Natural killer cell (primary cell): ENCODE data around the gene FBXW11. TPM values are rescaled to one million over a fixed set of nuclear protein-coding genes. Genes with fewer than 3 reads are reported as not detected.

Source experiments
- ATAC-seq, 3 donors: fragments of 150-1000 bp in 2 of 3; fragments of 200-7000 bp in 1 of 3; cut with Tn5 transposase; 1 replicate in 1 of 3; 2 replicates in 2 of 3; pipeline ENCODE4 v1.10.0; 2021; ENCODE audit warnings: mild to moderate bottlenecking in 2 of 3, moderate library complexity in 2 of 3
- DNase-seq, 2 donors: peaks; one replicate each; pipeline versions ENCODE4 v3.0.0 to v3.0.0-alpha.2; 2013 to 2021; ENCODE audit warnings: mixed read lengths in 1 of 2
- H3K27ac ChIP-seq: one replicate; pipeline ENCODE4 v1.5.1; 2013; ENCODE audit warnings: mild to moderate bottlenecking, low read length
- H3K27me3 ChIP-seq: one replicate; pipeline ENCODE4 v1.6.1; 2013; ENCODE audit warnings: low read length; ENCODE audit not compliant: control insufficient read depth, insufficient read depth
- H3K36me3 ChIP-seq: one replicate; pipeline ENCODE4 v1.6.1; 2013; ENCODE audit warnings: low read length; ENCODE audit not compliant: control insufficient read depth, insufficient read depth
- H3K4me1 ChIP-seq: one replicate; pipeline ENCODE4 v1.6.1; 2013; ENCODE audit warnings: low read length; ENCODE audit not compliant: control insufficient read depth, insufficient read depth
- H3K4me3 ChIP-seq: one replicate; pipeline ENCODE4 v1.5.1; 2013; ENCODE audit warnings: low read length
- H3K9me3 ChIP-seq: one replicate; pipeline ENCODE4 v1.6.1; 2013; ENCODE audit warnings: low read length; ENCODE audit not compliant: control insufficient read depth, insufficient read depth
- H3K27ac Mint-ChIP-seq, 2 donors: one replicate each; pipeline ENCODE4 v1.8.0; 2022; ENCODE audit warnings: mild to moderate bottlenecking in 2 of 2, mixed read lengths in 2 of 2, moderate library complexity in 1 of 2
- H3K27me3 Mint-ChIP-seq, 2 donors: one replicate each; pipeline ENCODE4 v1.8.0; 2022; ENCODE audit warnings: low read depth in 2 of 2, mixed read lengths in 2 of 2
- H3K36me3 Mint-ChIP-seq: one replicate; pipeline ENCODE4 v1.8.0; 2022; ENCODE audit warnings: mixed read lengths
- H3K4me1 Mint-ChIP-seq, 2 donors: one replicate each; pipeline ENCODE4 v1.8.0; 2022; ENCODE audit warnings: mixed read lengths in 2 of 2
- H3K4me3 Mint-ChIP-seq: one replicate; pipeline ENCODE4 v1.8.0; 2022; ENCODE audit warnings: mild to moderate bottlenecking, moderate library complexity, mixed read lengths
- H3K9me3 Mint-ChIP-seq, 2 donors: one replicate each; pipeline ENCODE4 v1.8.0; 2022; ENCODE audit warnings: mixed read lengths in 2 of 2
- WGBS: methylation state at CpG from one replicate; pipeline ENCODE4 v1.1.7; 2013; ENCODE audit warnings: missing lambda C conversion rate; ENCODE audit not compliant: insufficient coverage; 5-methylcytosine and 5-hydroxymethylcytosine counted together
- intact Hi-C: fragments of 100-400 bp; cut with micrococcal nuclease; formaldehyde crosslinking; loops from one replicate; pipeline ENCODE4 v1.14.2; 2022
- total RNA-seq, 4 donors: library from RNA; stranded (reverse); fragments of 120-200 nt in 1 of 4; gene quantifications; one replicate each; pipeline versions ENCODE4 v1.2.3 to v1.2.4, GENCODE V29; 2013 to 2022
- TF ChIP-seq, protein P1 (sequence below): fragments of 200-600 bp; IDR thresholded peaks from one replicate; pipeline ENCODE4 v1.8.0; 2022; ENCODE audit warnings: antibody characterized with exemption

FBXW11 gene
- total RNA-seq, 3 donors from 2014 or later (not counting 1 experiment from before 2014, with no cell fraction given): 26.7 to 40.3 (median 39.5) TPM

DNA sequence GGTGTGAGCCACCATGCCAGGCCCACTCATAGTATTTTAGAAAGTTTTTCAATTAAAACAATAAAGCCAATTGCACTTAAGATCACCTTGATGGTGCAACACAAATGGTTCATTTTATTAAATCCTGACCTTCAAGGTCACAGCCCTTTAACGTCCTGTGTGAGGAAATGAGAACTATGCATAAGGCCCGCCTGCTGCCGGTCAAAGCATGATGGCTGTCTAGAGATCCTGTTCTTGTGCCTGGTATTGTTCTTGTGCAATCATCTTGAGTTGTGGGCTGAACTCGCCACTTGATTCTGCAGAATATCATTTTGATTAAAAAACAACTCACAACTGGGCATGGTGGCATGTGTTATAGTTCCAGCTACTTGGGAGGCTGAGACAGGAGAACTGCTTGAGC, 43.6 kb upstream of the FBXW11 start:
- no peak overlapping the region for H3K4me3 Mint-ChIP-seq
- H3K36me3 Mint-ChIP-seq: peaks cover 26% of the 10 kb centered on the region
- peak overlapping the region in 1 of 2 donors; percentile 78 for H3K27ac Mint-ChIP-seq
- H3K4me3 ChIP-seq: no peak overlapping the region
- no peaks in the 10 kb centered on the region for H3K27me3 ChIP-seq
- no peaks in the 10 kb centered on the region for H3K4me1 ChIP-seq
- H3K9me3 ChIP-seq: no peaks in the 10 kb centered on the region
- ATAC-seq (no peak), DNase-seq (no peak)
- intact Hi-C loops: no loop called here
- H3K4me1 Mint-ChIP-seq: peaks cover 18 to 21% of the 10 kb centered on the region in 2 donors
- H3K27me3 Mint-ChIP-seq: no peaks in the 10 kb centered on the region
- TF ChIP-seq, protein P1, sequence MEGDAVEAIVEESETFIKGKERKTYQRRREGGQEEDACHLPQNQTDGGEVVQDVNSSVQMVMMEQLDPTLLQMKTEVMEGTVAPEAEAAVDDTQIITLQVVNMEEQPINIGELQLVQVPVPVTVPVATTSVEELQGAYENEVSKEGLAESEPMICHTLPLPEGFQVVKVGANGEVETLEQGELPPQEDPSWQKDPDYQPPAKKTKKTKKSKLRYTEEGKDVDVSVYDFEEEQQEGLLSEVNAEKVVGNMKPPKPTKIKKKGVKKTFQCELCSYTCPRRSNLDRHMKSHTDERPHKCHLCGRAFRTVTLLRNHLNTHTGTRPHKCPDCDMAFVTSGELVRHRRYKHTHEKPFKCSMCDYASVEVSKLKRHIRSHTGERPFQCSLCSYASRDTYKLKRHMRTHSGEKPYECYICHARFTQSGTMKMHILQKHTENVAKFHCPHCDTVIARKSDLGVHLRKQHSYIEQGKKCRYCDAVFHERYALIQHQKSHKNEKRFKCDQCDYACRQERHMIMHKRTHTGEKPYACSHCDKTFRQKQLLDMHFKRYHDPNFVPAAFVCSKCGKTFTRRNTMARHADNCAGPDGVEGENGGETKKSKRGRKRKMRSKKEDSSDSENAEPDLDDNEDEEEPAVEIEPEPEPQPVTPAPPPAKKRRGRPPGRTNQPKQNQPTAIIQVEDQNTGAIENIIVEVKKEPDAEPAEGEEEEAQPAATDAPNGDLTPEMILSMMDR: no peak
- H3K27ac ChIP-seq: no peak overlapping the region
- peaks cover 90% of the 10 kb centered on the region for H3K36me3 ChIP-seq
- H3K9me3 Mint-ChIP-seq: no peaks in the 10 kb centered on the region
- 91% methylated on average over 3 of the region's 4 CpGs for WGBS

DNA sequence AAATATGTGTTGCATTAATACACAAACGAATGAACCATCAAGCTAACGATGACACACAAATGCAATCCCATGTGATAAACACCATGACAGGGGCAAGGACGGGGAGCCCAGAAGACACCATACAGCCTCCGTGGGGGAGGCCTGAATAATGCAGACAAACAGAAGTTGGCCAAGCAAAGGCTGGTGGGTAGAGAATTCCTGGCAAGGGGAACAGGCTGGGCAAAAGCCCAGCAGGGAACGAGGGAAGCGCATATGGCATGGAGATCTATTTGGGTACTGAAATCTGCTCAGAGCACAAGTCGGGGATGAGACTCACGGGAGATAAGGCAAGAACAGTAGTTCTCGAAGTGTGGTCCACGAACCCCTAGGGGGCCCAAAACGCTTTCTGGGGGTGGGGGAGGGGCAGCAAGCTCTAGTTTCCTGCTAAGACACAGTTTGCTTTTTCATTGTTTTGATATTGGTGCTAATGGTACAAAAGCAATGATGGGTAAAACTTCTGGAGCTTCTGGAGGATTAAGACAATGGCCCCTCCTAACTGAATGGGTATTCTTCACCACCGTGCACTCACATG, 42.9 kb upstream of the FBXW11 start:
- H3K4me1 ChIP-seq: no peaks in the 10 kb centered on the region
- H3K27ac ChIP-seq: no peak overlapping the region
- Mint-ChIP-seq H3K4me3 (no peak overlapping the region), H3K4me1 (peaks cover 18 to 23% of the 10 kb centered on the region in 2 donors), H3K27me3 (no peaks in the 10 kb centered on the region), H3K36me3 (peaks cover 30% of the 10 kb centered on the region), H3K9me3 (no peaks in the 10 kb centered on the region), H3K27ac (peak overlapping the region; percentile 72 to 88)
- H3K9me3 ChIP-seq: no peaks in the 10 kb centered on the region
- TF ChIP-seq, protein P1: no peak
- H3K27me3 ChIP-seq: no peaks in the 10 kb centered on the region
- peaks cover 90% of the 10 kb centered on the region for H3K36me3 ChIP-seq
- ATAC-seq (no peak), DNase-seq (no peak)
- H3K4me3 ChIP-seq: no peak overlapping the region
- intact Hi-C loops: no loop called here
- WGBS: 94% methylated on average over 12 of the region's 12 CpGs

DNA sequence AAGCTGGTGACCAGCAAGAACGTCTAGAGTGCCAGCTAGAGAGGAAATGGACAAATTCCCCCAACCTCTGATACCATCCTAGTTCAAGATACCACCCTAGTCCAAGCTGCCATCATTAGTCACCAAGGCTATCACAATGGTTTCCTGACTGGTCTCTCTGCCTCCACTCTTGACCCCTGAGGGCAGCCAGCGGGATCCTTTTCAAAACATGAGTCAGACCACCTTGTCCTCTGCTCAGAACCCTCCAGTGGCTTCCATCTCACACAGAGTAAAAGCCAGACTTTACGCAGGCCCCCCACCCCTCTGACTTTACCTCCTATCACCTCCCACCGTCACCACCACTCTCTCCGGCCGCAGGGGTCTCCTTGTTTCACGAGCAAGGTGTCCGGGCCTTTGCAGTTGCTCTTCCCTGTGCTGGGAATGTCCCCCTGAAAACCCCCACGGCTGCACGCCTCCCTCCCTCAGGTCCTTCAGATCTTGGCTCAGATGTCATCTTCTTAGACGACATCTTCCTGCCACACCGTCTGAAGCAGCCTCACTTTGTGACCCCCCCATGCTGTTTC, 42.2 kb upstream of the FBXW11 start:
- Mint-ChIP-seq H3K9me3 (no peaks in the 10 kb centered on the region), H3K27ac (peak overlapping the region; percentile 72 to 88), H3K4me1 (peaks cover 18 to 23% of the 10 kb centered on the region in 2 donors), H3K36me3 (peaks cover 30% of the 10 kb centered on the region), H3K4me3 (peak overlapping the region; percentile 13), H3K27me3 (no peaks in the 10 kb centered on the region)
- 93% methylated on average over 12 of the region's 12 CpGs for WGBS
- Histone ChIP-seq H3K36me3 (peaks cover 90% of the 10 kb centered on the region), H3K4me3 (no peak overlapping the region), H3K9me3 (no peaks in the 10 kb centered on the region), H3K4me1 (no peaks in the 10 kb centered on the region), H3K27me3 (no peaks in the 10 kb centered on the region), H3K27ac (no peak overlapping the region)
- TF ChIP-seq, protein P1: no peak
- intact Hi-C loops: no loop called here
- DNase-seq (no peak), ATAC-seq (peak in 1 of 3 donors; percentile 18)

DNA sequence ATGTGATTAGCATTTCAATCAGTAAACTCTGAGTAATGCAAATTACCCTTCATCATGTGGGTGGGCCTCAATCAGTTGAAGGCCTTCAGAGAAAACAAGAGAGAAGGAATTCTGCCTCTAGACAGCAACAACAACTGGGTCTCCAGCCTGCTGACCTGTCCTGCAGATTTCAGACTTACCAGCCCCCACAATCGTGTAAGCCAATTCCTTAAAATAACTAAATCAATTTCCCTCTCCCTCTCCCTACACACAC, 41.7 kb upstream of the FBXW11 start:
- H3K36me3 Mint-ChIP-seq: peaks cover 30% of the 10 kb centered on the region
- H3K4me3 Mint-ChIP-seq: no peak overlapping the region
- intact Hi-C loops: no loop called here

More for the DNA sequence above, 41.7 kb upstream of the FBXW11 start:
- H3K27me3 ChIP-seq: no peaks in the 10 kb centered on the region
- no peak overlapping the region for H3K4me3 ChIP-seq
- no peak for ATAC-seq
- H3K9me3 Mint-ChIP-seq: no peaks in the 10 kb centered on the region
- H3K9me3 ChIP-seq: no peaks in the 10 kb centered on the region
- H3K4me1 Mint-ChIP-seq: peaks cover 18 to 23% of the 10 kb centered on the region in 2 donors
- 89% methylated on average over 1 of the region's 1 CpG for WGBS
- no peak overlapping the region for H3K27ac ChIP-seq
- H3K4me1 ChIP-seq: no peaks in the 10 kb centered on the region
- peaks cover 90% of the 10 kb centered on the region for H3K36me3 ChIP-seq
- peak overlapping the region; percentile 72 to 88 for H3K27ac Mint-ChIP-seq
- no peak for DNase-seq
- TF ChIP-seq, protein P1: no peak
- no peaks in the 10 kb centered on the region for H3K27me3 Mint-ChIP-seq
